H1 (cell line): ENCODE results near the gene STIMATE. TPM values are rescaled to one million over a fixed set of nuclear protein-coding genes. Genes with fewer than 3 reads are reported as not detected.

Experiments used
- CTCF ChIA-PET: fragments of 300-600 bp; sonication (Branson Sonifier 250); formaldehyde crosslinking; loops from one replicate; lab custom pipeline; 2021; ENCODE audit not compliant: partially characterized antibody; lab: Charles Lee
- POLR2A ChIA-PET: fragments of 300-600 bp; sonication (Branson Sonifier 250); formaldehyde crosslinking; loops from one replicate; lab custom pipeline; 2021; ENCODE audit warnings: inconsistent platforms; ENCODE audit not compliant: partially characterized antibody; lab: Charles Lee
- DNase-seq, 2 experiments: peaks; one replicate each; pipeline versions ENCODE4 v3.0.0 to v3.0.0-alpha.2; 2010 to 2022; ENCODE audit warnings: low spot score in 2 of 2, low read depth in 1 of 2, mixed read lengths in 1 of 2
- FAIRE-seq: peaks from 2 replicates; lab custom pipeline; 2011; peaks lifted over from hg19 to GRCh38; lab: Jason Lieb, UNC
- H2AFZ ChIP-seq: 2 replicates; pipeline ENCODE4 v1.8.1; 2012; ENCODE audit warnings: low read length, inconsistent platforms
- H2AK5ac ChIP-seq: 2 replicates; pipeline ENCODE4 v1.6.1; 2013; ENCODE audit warnings: low read depth, low read length
- H2BK120ac ChIP-seq: replicated peaks from 2 replicates; pipeline ENCODE3; 2013; ENCODE audit warnings: low read depth, low read length, inconsistent platforms
- H2BK12ac ChIP-seq: 2 replicates; pipeline ENCODE4 v1.6.1; 2013; ENCODE audit warnings: low read depth, low read length
- H2BK15ac ChIP-seq: 2 replicates; pipeline ENCODE4 v1.6.1; 2013; ENCODE audit warnings: low read length
- H2BK20ac ChIP-seq: 2 replicates; pipeline ENCODE4 v1.6.1; 2013; ENCODE audit warnings: low read length
- H2BK5ac ChIP-seq: 2 replicates; pipeline ENCODE4 v1.6.1; 2013; ENCODE audit warnings: low read depth, low read length
- H3K14ac ChIP-seq: 2 replicates; pipeline ENCODE4 v1.6.1; 2013; ENCODE audit warnings: inconsistent platforms; ENCODE audit not compliant: insufficient read length
- H3K18ac ChIP-seq: 2 replicates; pipeline ENCODE4 v1.6.1; 2013; ENCODE audit warnings: low read length; ENCODE audit errors: extremely low read depth
- H3K23ac ChIP-seq: 2 replicates; pipeline ENCODE4 v1.6.1; 2013; ENCODE audit warnings: inconsistent platforms; ENCODE audit not compliant: insufficient read length
- H3K23me2 ChIP-seq: 2 replicates; pipeline ENCODE4 v1.6.1; 2013; ENCODE audit warnings: low read depth, low read length
- H3K27ac ChIP-seq: 2 replicates; pipeline ENCODE4 v1.6.1; 2011; ENCODE audit warnings: low read depth, low read length, inconsistent platforms
- H3K27me3 ChIP-seq, 4 experiments: replicated peaks in 1 of 4; 1 replicate in 1 of 4; 2 replicates in 3 of 4; pipeline versions ENCODE4 v1.6.1 to v1.8.1; 2011 to 2013; ENCODE audit warnings: low read length in 3 of 4, mild to moderate bottlenecking in 3 of 4, inconsistent platforms in 2 of 4, mixed read lengths in 2 of 4, moderate library complexity in 1 of 4; ENCODE audit not compliant: control insufficient read depth in 3 of 4, insufficient read depth in 3 of 4; ENCODE audit errors: extremely low read depth in 1 of 4
- H3K36me3 ChIP-seq, 4 experiments: 2 replicates each; pipeline versions ENCODE4 v1.6.1 to v1.8.1; 2011 to 2013; ENCODE audit warnings: mild to moderate bottlenecking in 4 of 4, low read length in 3 of 4, moderate library complexity in 2 of 4, control low read depth in 1 of 4, inconsistent platforms in 1 of 4; ENCODE audit not compliant: insufficient read depth in 4 of 4, control insufficient read depth in 2 of 4
- H3K4ac ChIP-seq: replicated peaks from 2 replicates; pipeline ENCODE3; 2013; ENCODE audit warnings: low read length, low read depth, mixed read lengths, inconsistent platforms; ENCODE audit not compliant: insufficient read length
- H3K4me1 ChIP-seq, 4 experiments: replicated peaks in 1 of 4; 1 replicate in 1 of 4; 2 replicates in 3 of 4; pipeline versions ENCODE4 v1.6.1 to v1.8.1; 2011 to 2013; ENCODE audit warnings: low read length in 3 of 4, inconsistent platforms in 2 of 4, mixed read lengths in 1 of 4; ENCODE audit not compliant: insufficient read depth in 4 of 4, control insufficient read depth in 3 of 4
- H3K4me2 ChIP-seq, 2 experiments: 2 replicates each; pipeline versions ENCODE4 v1.6.1 to v1.8.1; 2011 to 2013; ENCODE audit warnings: low read depth in 2 of 2, low read length in 2 of 2, control low read depth in 1 of 2, inconsistent platforms in 1 of 2, mild to moderate bottlenecking in 1 of 2; ENCODE audit not compliant: insufficient read depth in 1 of 2
- H3K4me3 ChIP-seq, 4 experiments: fragments of 200-600, 300-600 bp in 1 of 4; sonication (generic), shearing (Covaris generic), sonication (Bioruptor Twin) in 1 of 4; 2 replicates each; pipeline versions ENCODE4 v1.5.1 to v1.8.1; 2011 to 2016; ENCODE audit warnings: low read length in 4 of 4, low read depth in 3 of 4, control low read depth in 2 of 4, inconsistent platforms in 2 of 4, mild to moderate bottlenecking in 2 of 4, mixed read lengths in 1 of 4, moderate library complexity in 1 of 4; ENCODE audit not compliant: insufficient read depth in 2 of 4; ENCODE audit errors: extremely low read depth in 1 of 4
- H3K56ac ChIP-seq: replicated peaks from 2 replicates; pipeline ENCODE3; 2013; ENCODE audit warnings: low read depth, mild to moderate bottlenecking, mixed read lengths, low read length, inconsistent platforms; ENCODE audit not compliant: insufficient read length
- H3K79me1 ChIP-seq: 2 replicates; pipeline ENCODE4 v1.6.1; 2013; ENCODE audit warnings: low read depth, low read length, control low read depth
- H3K79me2 ChIP-seq, 2 experiments: 2 replicates each; pipeline versions ENCODE4 v1.6.1 to v1.8.1; 2012 to 2013; ENCODE audit warnings: low read length in 2 of 2, mild to moderate bottlenecking in 2 of 2, inconsistent platforms in 1 of 2; ENCODE audit not compliant: insufficient read depth in 2 of 2, control insufficient read depth in 1 of 2
- H3K9ac ChIP-seq, 4 experiments: replicated peaks in 1 of 4; 1 replicate in 1 of 4; 2 replicates in 3 of 4; pipeline versions ENCODE4 v1.6.1 to v1.8.1; 2011 to 2013; ENCODE audit warnings: low read depth in 3 of 4, low read length in 3 of 4, control low read depth in 2 of 4, mild to moderate bottlenecking in 2 of 4, moderate library complexity in 2 of 4, inconsistent platforms in 1 of 4; ENCODE audit errors: extremely low read depth in 1 of 4
- H3K9me3 ChIP-seq, 2 experiments: 2 replicates each; pipeline versions ENCODE4 v1.6.1 to v1.8.1; 2012 to 2013; ENCODE audit warnings: mild to moderate bottlenecking in 2 of 2, moderate library complexity in 2 of 2, control low read depth in 1 of 2, inconsistent platforms in 1 of 2, low read depth in 1 of 2, low read length in 1 of 2, mixed read lengths in 1 of 2; ENCODE audit not compliant: insufficient read depth in 2 of 2
- H4K20me1 ChIP-seq, 2 experiments: replicated peaks in 1 of 2; 2 replicates each; pipeline versions ENCODE3 to v1.8.1; 2011 to 2013; ENCODE audit warnings: inconsistent platforms in 2 of 2, low read length in 2 of 2, mild to moderate bottlenecking in 1 of 2; ENCODE audit not compliant: insufficient read depth in 2 of 2, control insufficient read depth in 1 of 2
- H4K5ac ChIP-seq: 2 replicates; pipeline ENCODE4 v1.6.1; 2013; ENCODE audit warnings: low read length, low read depth, mixed read lengths, inconsistent platforms; ENCODE audit not compliant: insufficient read length
- H4K8ac ChIP-seq: 2 replicates; pipeline ENCODE4 v1.8.0; 2013; ENCODE audit warnings: mild to moderate bottlenecking, moderate library complexity, low read length, inconsistent platforms; ENCODE audit not compliant: insufficient read depth; ENCODE audit errors: extremely low read depth
- H4K91ac ChIP-seq: replicated peaks from 2 replicates; pipeline ENCODE3; 2013; ENCODE audit warnings: low read length, mixed read lengths, inconsistent platforms; ENCODE audit not compliant: insufficient read length
- CTBP2 ChIP-seq: IDR thresholded peaks from 2 replicates; pipeline ENCODE4 v1.7.0; 2011; ENCODE audit warnings: borderline replicate concordance, mild to moderate bottlenecking, moderate library complexity, mixed read lengths, low read length; ENCODE audit not compliant: insufficient read depth, insufficient read length
- GTF2F1 ChIP-seq: IDR thresholded peaks from 2 replicates; pipeline ENCODE4 v1.6.1; 2012; ENCODE audit warnings: low read depth, low read length, improper control_type of control experiment, borderline replicate concordance
- JUND ChIP-seq: IDR thresholded peaks from 2 replicates; pipeline ENCODE4 v1.6.1; 2011; ENCODE audit warnings: mild to moderate bottlenecking, improper control_type of control experiment, low read length
- KDM4A ChIP-seq: IDR thresholded peaks from one replicate; pipeline ENCODE4 v1.7.1; 2012; ENCODE audit warnings: low read depth, mild to moderate bottlenecking, moderate library complexity, low read length, inconsistent platforms; ENCODE audit not compliant: severe bottlenecking
- RAD21 ChIP-seq, 2 experiments: IDR thresholded peaks in 1 of 2; conservative IDR thresholded peaks in 1 of 2; 2 replicates each; pipeline ENCODE4 v1.6.1; 2011; ENCODE audit warnings: low read depth in 2 of 2, low read length in 2 of 2, improper control_type of control experiment in 1 of 2, inconsistent platforms in 1 of 2, mild to moderate bottlenecking in 1 of 2, moderate library complexity in 1 of 2
- SIRT6 ChIP-seq: IDR thresholded peaks from one replicate; pipeline ENCODE4 v1.7.1; 2012; ENCODE audit warnings: low read length, inconsistent platforms
- SRF ChIP-seq: IDR thresholded peaks from 2 replicates; pipeline ENCODE4 v1.6.1; 2011; ENCODE audit warnings: mild to moderate bottlenecking, low read depth, low read length, moderate library complexity
- TAF7 ChIP-seq: optimal IDR thresholded peaks from 2 replicates; pipeline ENCODE3; 2011; ENCODE audit warnings: low read depth, mild to moderate bottlenecking, inconsistent platforms, low read length, moderate library complexity, borderline replicate concordance
- YY1 ChIP-seq: IDR thresholded peaks from 2 replicates; pipeline ENCODE4 v1.6.1; 2011; ENCODE audit warnings: low read depth, mild to moderate bottlenecking, low read length
- WGBS, 2 experiments: shearing (Covaris generic) in 1 of 2; methylation state at CpG; one replicate each; pipeline versions ENCODE4 v1.1.6 to v1.1.7; 2013 to 2015; ENCODE audit warnings: low lambda C conversion rate in 2 of 2, mixed read lengths in 2 of 2, inconsistent platforms in 1 of 2, low coverage in 1 of 2, missing lambda C conversion rate in 1 of 2; ENCODE audit not compliant: insufficient replicate concordance in 2 of 2, insufficient coverage in 1 of 2, insufficient read length in 1 of 2; ENCODE audit errors: extremely low coverage in 1 of 2, missing lambda C conversion rate in 1 of 2; 5-methylcytosine and 5-hydroxymethylcytosine counted together
- polyA plus RNA-seq, 7 experiments: library from polyadenylated mRNA; depleted of rRNA in 3 of 7; stranded (reverse) in 5 of 7; unstranded in 2 of 7; fragments of >200 nt in 5 of 7; fragments of 200-250 nt in 2 of 7; gene quantifications; 1 replicate in 5 of 7; 2 replicates in 1 of 7; 4 replicates in 1 of 7; pipeline versions ENCODE4 v1.2.1 to v1.2.3, GENCODE V29; 2011 to 2013; ENCODE audit warnings: missing spikeins in 2 of 7, mixed read lengths in 2 of 7
- total RNA-seq: library from RNA; stranded (reverse); fragmentation: NEBNext Ultra II Directional; extraction: Animal tissue kit (Norgen Biotek cat#: 25700); gene quantifications from 2 replicates; pipeline ENCODE4 v1.2.1, GENCODE V29; 2021
- TF ChIP-seq, protein P1 (sequence below): IDR thresholded peaks from 2 replicates; pipeline ENCODE4 v1.6.1; 2012; ENCODE audit warnings: low read length, inconsistent platforms

Gene STIMATE
- total and polyA plus RNA-seq, 2 of the 8 experiments (the other 6 are each of a cell fraction or from before 2014, with no cell fraction given), result 17.5 to 22.1 TPM

DNA sequence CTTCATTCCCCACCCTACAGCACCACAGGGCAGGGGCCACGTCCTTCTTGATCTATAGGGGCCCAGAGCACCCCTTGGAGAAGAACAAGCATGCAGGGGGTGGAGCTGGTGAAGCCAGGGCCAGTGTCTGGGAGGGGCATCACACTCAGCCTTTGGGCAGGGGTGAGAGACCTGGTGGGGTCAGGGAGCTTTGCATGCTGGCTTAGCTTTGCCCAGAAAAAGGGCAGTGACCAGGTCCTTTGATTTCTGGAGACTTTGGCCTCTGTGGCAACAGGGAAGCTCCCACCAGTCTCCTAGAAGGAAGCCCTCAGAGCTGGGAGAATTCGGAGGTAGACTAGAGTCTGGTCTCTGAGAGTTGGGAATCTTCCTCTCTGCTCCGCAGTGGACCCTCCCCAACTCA, 67.9 kb downstream of the STIMATE start:
- no peak overlapping the region for H3K14ac ChIP-seq
- no peak overlapping the region for H3K56ac ChIP-seq
- H2AFZ ChIP-seq, result no peak overlapping the region
- no peak overlapping the region for H2AK5ac ChIP-seq
- H3K18ac ChIP-seq, result no peak overlapping the region
- POLR2A ChIA-PET, result interaction anchor here (1.2 kb wide), 1 partner anchor 9 kb away, joined by 8 read pairs; no protein-coding TSS in a partner anchor
- H2BK12ac ChIP-seq, result no peak overlapping the region
- no peaks in the 10 kb centered on the region for H3K36me3 ChIP-seq
- no peak overlapping the region for H4K91ac ChIP-seq
- FAIRE-seq (no peak), DNase-seq (no peak)
- H3K4me2 ChIP-seq, result no peak overlapping the region
- H4K5ac ChIP-seq, result no peak overlapping the region
- no peak overlapping the region for H2BK5ac ChIP-seq
- no peaks in the 10 kb centered on the region for H3K79me2 ChIP-seq
- H3K23ac ChIP-seq, result no peak overlapping the region
- WGBS, 2 experiments, result 80% methylated on average over 3 of the region's 3 CpGs; no CpG with 5 or more reads in 1 of the 2 experiments
- no peak overlapping the region for H3K27ac ChIP-seq
- no peak overlapping the region for H3K4ac ChIP-seq
- H2BK120ac ChIP-seq, result no peak overlapping the region
- no peaks in the 10 kb centered on the region for H3K27me3 ChIP-seq
- H2BK20ac ChIP-seq, result no peak overlapping the region
- peak overlapping the region; percentile 53; the same call in 1 of the 2 replicates for H4K8ac ChIP-seq
- H3K79me1 ChIP-seq, result no peaks in the 10 kb centered on the region
- H3K4me1 ChIP-seq, result peaks cover 0 to 7% (median 2%) of the 10 kb centered on the region in 4 experiments; a peak in 2 of 7 replicates
- CTCF ChIA-PET, result interaction anchor here (0.6 to 4.7 kb wide), 8 partner anchors 8 to 382 kb away, joined by 3 to 24 read pairs (median 3); no protein-coding TSS in a partner anchor
- no peak overlapping the region for H3K4me3 ChIP-seq
- H4K20me1 ChIP-seq, result no peaks in the 10 kb centered on the region
- no peaks in the 10 kb centered on the region for H3K23me2 ChIP-seq
- H3K9ac ChIP-seq, result no peak overlapping the region
- no peak overlapping the region for H2BK15ac ChIP-seq
- no peaks in the 10 kb centered on the region for H3K9me3 ChIP-seq
- TF ChIP-seq, protein P1, sequence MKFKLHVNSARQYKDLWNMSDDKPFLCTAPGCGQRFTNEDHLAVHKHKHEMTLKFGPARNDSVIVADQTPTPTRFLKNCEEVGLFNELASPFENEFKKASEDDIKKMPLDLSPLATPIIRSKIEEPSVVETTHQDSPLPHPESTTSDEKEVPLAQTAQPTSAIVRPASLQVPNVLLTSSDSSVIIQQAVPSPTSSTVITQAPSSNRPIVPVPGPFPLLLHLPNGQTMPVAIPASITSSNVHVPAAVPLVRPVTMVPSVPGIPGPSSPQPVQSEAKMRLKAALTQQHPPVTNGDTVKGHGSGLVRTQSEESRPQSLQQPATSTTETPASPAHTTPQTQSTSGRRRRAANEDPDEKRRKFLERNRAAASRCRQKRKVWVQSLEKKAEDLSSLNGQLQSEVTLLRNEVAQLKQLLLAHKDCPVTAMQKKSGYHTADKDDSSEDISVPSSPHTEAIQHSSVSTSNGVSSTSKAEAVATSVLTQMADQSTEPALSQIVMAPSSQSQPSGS, result no peak
- TF ChIP-seq KDM4A (no peak), SRF (no peak), GTF2F1 (no peak), JUND (no peak), TAF7 (no peak), SIRT6 (no peak), RAD21 (IDR thresholded peaks at IDR 0.05 in 1 of 2, conservative IDR thresholded peaks at IDR 0.05 in 1 of 2; ENCODE audit: low read depth in 2 of 2, low read length in 2 of 2) (no peak), YY1 (no peak), CTBP2 (no peak)
